ENCODE data around the gene CBX8.

The CBX8 gene

GRCh38 chr17:79803997-79804855 is 7.3 kb upstream of the CBX8 start:
- peak in 3 of 4 experiments; percentile 23 to 57 (median 50) for DNase-seq

GRCh38 chr17:79803421-79803996 is 6.6 kb upstream of the CBX8 start:
- DNase-seq, result no peak

- no peak for DNase-seq
These were observed 6.0 kb upstream of the CBX8 start for GRCh38 chr17:79802736-79803420.

GRCh38 chr17:79802039-79802735 is 5.3 kb upstream of the CBX8 start:
- DNase-seq, result no peak

GRCh38 chr17:79801156-79802038 is 4.5 kb upstream of the CBX8 start:
- no peak for DNase-seq

- DNase-seq, result peak in 1 of 4 experiments; percentile 20
These were observed 3.7 kb upstream of the CBX8 start for GRCh38 chr17:79800325-79801155.

- no peak for DNase-seq
These were observed 2.9 kb upstream of the CBX8 start for GRCh38 chr17:79799538-79800324.

GRCh38 chr17:79799174-79799537 is 2.3 kb upstream of the CBX8 start:
- DNase-seq, result no peak

GRCh38 chr17:79798299-79799173 is 1.7 kb upstream of the CBX8 start:
- DNase-seq, result no peak

- no peak for DNase-seq
These were observed 818 bp upstream of the CBX8 start for GRCh38 chr17:79797492-79798298.

- no peak for DNase-seq
These were observed 474 bp downstream of the CBX8 start for GRCh38 chr17:79796444-79796762.

GRCh38 chr17:79795795-79796443 is 958 bp downstream of the CBX8 start:
- no peak for DNase-seq

GRCh38 chr17:79794659-79795511 is 2.0 kb downstream of the CBX8 start:
- no peak for DNase-seq

GRCh38 chr17:79793924-79794304 is 3.0 kb downstream of the CBX8 start:
- no peak for DNase-seq

GRCh38 chr17:79792984-79793923 is 3.6 kb downstream of the CBX8 start:
- DNase-seq, result no peak

GRCh38 chr17:79792341-79792871 is 4.5 kb downstream of the CBX8 start:
- DNase-seq, result no peak

All from activated CD4-positive, CD25-positive, alpha-beta regulatory T cell (primary cell).